Sigmoid colon (tissue), 4 donors: ENCODE results near the gene CLDN11.
A peak's percentile ranks its signal among the peaks of the same experiment; 100 is the strongest.

ENCODE experiments used
- CTCF ChIP-seq, 4 experiments: fragments of 450-650 bp in 3 of 4; fragments of 200-600 bp in 1 of 4; IDR thresholded peaks; one replicate each; pipeline ENCODE4 v1.5.1; 2016 to 2019; ENCODE audit warnings: antibody characterized with exemption in 4 of 4, mild to moderate bottlenecking in 3 of 4, moderate library complexity in 2 of 4
- POLR2A ChIP-seq, 2 donors: fragments of 450-650 bp; IDR thresholded peaks; one replicate each; pipeline ENCODE4 v1.6.1; 2016; ENCODE audit warnings: antibody characterized with exemption in 2 of 2, mild to moderate bottlenecking in 2 of 2, moderate library complexity in 2 of 2
- POLR2AphosphoS5 ChIP-seq, 4 donors: sonication (generic); formaldehyde crosslinking; IDR thresholded peaks; one replicate each; pipeline ENCODE4 v1.6.1; 2017; ENCODE audit warnings: antibody characterized with exemption in 4 of 4

GRCh38 chr3:170368921-170369320 is 49.7 kb upstream of the CLDN11 start:
- no peak for TF ChIP-seq POLR2A (IDR thresholded peaks at IDR 0.05)
- peak in 2 of 4 experiments; percentile 18 to 31 for TF ChIP-seq CTCF (IDR thresholded peaks at IDR 0.05)
- TF ChIP-seq POLR2AphosphoS5 (IDR thresholded peaks at IDR 0.05): no peak
